ENCODE results near the gene TMEM54.

DNA sequence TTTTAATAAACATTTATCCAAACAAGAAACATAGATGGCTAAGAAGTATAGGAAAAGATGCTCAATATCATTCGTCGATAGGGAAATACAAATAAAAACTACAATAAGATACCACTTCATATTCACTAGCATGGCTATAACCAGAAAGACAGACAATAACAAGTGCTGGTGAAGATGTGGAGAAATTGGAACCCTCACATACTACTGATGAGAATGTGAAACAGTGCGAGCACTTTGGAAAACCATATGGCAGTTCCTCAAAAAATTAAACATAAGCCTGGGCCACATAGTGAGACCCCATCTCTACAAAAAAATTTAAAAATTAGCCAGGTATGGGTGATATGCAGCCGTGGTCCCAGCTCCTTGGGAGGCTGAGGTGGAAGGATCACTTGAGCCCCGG, 9.1 kb upstream of the TMEM54 start:
- TF ChIP-seq, protein P1, sequence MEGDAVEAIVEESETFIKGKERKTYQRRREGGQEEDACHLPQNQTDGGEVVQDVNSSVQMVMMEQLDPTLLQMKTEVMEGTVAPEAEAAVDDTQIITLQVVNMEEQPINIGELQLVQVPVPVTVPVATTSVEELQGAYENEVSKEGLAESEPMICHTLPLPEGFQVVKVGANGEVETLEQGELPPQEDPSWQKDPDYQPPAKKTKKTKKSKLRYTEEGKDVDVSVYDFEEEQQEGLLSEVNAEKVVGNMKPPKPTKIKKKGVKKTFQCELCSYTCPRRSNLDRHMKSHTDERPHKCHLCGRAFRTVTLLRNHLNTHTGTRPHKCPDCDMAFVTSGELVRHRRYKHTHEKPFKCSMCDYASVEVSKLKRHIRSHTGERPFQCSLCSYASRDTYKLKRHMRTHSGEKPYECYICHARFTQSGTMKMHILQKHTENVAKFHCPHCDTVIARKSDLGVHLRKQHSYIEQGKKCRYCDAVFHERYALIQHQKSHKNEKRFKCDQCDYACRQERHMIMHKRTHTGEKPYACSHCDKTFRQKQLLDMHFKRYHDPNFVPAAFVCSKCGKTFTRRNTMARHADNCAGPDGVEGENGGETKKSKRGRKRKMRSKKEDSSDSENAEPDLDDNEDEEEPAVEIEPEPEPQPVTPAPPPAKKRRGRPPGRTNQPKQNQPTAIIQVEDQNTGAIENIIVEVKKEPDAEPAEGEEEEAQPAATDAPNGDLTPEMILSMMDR (IDR thresholded peaks at IDR 0.05): no peak
- TF ChIP-seq POLR2AphosphoS5 (IDR thresholded peaks at IDR 0.05; ENCODE audit: low read depth, low read length) (no peak), SIN3A (IDR thresholded peaks at IDR 0.05; ENCODE audit: borderline replicate concordance, insufficient read depth, low read depth, low read length) (no peak)

Measured in Panc1 (cell line).